Inflammatory macrophage treated with lipopolysaccharide for 4 hours (primary cell): ENCODE data around the gene DPP10.
"Not testable (repeated sequence)": the region's sequence is repeated elsewhere in the genome, so short reads cannot be mapped to it uniquely, and the experiment has no call there.

Experiments
- DNase-seq: peaks from one replicate; pipeline ENCODE4 v3.0.0-alpha.2; 2020

DPP10 gene

GRCh38 chr2:114442510-114442909 is at the start of gene DPP10:
DPP10 (plus strand) TSS chr2:114442641.
- DNase-seq = no peak

- no peak for DNase-seq
Measured at GRCh38 chr2:114400890-114401289, 41.6 kb upstream of the DPP10 start.

GRCh38 chr2:114405247-114406116 is 37.0 kb upstream of the DPP10 start:
- no peak for DNase-seq

- no peak for DNase-seq
Measured at GRCh38 chr2:114406347-114406746, 36.1 kb upstream of the DPP10 start.

GRCh38 chr2:114407353-114407752 is 35.1 kb upstream of the DPP10 start:
- not testable (repeated sequence) for DNase-seq

GRCh38 chr2:114421781-114422180 is 20.7 kb upstream of the DPP10 start:
- no peak for DNase-seq

DNA sequence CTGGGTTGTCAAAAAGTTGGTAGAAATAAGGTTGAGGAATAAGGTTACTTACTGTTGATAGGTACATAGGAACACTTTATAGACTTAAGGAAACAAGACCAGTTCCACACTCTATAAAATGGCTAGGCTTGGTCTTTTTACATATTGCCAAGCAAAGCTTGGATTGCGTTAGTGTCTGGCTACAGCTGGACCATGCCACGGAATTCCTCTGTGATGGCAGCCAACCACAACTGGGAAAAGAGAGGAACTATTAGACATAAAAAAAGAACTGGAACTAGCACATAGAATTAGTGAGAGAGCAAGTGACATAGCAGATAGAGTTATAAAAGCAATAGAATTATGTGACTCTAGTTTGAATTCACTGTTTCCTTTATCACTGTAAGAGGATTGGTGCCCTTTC is 17.7 kb upstream of the DPP10 start:
- no peak for DNase-seq

- DNase-seq = no peak
Measured at GRCh38 chr2:114426756-114427155, 15.7 kb upstream of the DPP10 start.

GRCh38 chr2:114436329-114436728 is 6.1 kb upstream of the DPP10 start:
- DNase-seq = no peak

DNA sequence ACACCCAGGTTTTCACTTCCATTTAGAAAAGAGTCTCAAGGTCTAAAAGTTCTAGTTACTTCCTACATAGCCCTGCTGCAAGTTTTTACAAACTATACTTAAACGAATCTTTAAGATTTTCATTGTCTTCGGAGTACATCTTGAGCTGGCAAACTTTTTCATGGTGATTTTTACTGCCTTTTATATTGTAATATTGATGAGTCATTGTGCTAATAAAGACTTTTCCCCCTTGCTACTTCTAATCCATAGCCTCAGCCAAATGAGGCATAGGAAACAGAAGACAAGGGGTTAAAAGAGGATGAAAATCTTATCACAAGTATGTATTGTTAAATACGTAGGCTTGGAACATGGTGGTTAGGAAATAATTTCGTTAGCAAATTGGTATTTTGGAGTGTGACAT is 4.1 kb downstream of the DPP10 start:
- DNase-seq = no peak

- no peak for DNase-seq
Measured at GRCh38 chr2:114450639-114451038, 8.2 kb downstream of the DPP10 start.

GRCh38 chr2:114456566-114456965 is 14.1 kb downstream of the DPP10 start:
- no peak for DNase-seq

DNA sequence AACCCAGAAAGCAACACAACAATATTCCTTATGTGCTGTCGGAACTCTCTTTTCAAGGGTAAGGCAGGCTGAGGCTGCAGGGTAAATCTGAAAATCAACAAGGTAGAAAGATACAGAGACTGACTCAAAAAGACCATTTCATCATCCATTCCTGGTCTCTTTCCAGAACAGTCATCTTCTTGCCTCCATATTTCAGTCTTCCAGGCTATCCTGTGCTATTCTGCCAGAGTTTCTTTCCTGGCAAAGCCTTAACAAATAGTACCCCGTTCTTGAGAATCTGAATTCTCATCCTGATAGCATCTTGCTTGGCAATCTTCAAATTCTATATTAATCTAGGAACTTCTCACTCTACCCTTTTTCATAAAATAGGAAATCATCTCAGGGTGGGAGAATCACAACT is 15.5 kb downstream of the DPP10 start:
- no peak for DNase-seq

GRCh38 chr2:114461116-114461515 is 18.7 kb downstream of the DPP10 start:
- no peak for DNase-seq

- DNase-seq = no peak
Measured at GRCh38 chr2:114464961-114465706, 22.7 kb downstream of the DPP10 start.

GRCh38 chr2:114468343-114468742 is 25.9 kb downstream of the DPP10 start:
- DNase-seq = no peak

DNA sequence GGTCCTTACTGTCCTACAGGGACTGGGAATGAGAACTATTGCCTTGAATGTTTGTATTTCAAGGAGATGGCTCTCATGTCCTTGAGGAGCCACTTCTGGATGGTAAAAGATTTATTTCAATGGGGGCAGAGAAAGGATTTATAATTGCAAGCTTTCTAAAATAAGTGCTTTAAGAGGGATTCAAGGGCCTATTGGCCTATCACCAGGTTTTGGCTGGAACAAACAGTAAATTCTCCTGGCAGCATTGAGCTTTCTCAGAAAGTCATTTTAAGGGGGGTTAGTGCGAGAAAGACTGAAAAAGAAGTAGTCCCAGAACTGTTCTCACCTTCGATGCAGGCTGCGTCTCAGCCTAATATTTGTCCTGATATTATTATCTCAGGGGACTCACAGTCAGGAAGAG is 29.8 kb downstream of the DPP10 start:
- no peak for DNase-seq

DNA sequence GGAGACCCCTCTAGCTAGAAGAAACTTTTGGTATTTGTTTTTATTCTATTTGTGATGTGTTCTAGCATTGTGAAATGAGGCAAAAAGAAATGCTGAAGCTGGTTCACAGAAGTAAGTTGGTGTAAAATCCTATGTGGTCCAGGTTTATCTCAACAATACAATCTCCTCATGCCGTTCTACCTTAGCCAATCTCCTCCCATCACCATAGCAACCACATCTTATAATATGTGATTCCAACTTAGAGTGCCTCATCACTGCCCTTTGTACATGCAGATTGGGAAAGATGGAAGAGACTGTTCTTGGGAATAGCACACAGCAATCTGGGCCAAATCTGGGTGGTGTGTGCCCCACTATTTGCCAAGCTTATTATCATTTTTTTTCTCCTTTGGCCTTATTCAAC is 30.3 kb downstream of the DPP10 start:
- no peak for DNase-seq

DNA sequence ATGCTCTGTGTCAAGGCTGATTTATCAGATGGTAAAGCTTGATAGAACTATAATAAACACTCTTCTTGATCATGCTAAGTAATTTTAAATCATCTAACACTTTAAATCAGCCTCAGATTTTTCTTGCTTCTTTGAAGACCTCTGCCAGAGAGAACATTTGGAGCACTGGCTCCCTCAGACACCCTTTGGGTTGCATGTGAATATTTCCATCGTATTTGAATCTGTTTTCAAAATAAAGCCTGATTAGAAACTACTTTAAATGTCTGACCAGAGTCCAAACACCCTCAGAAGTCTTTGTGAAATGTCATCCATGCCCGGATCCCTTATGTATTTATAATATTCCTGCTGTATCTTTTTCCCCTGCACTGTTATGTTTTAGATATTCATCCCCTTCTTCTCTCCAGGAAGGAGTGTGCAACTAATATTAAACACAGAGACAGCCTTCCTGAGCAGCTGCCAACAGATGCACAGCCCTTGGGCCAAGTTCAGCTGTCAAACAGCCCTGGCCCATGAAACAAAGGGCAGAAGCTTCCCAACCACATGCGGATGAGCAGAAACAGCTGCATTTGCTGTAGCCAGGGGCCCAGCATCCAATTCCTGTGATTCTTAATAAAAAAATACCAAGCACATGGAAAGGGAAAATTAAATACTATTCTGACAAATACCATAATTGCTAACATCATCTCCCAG is 46.5 kb downstream of the DPP10 start:
- DNase-seq = no peak

DNA sequence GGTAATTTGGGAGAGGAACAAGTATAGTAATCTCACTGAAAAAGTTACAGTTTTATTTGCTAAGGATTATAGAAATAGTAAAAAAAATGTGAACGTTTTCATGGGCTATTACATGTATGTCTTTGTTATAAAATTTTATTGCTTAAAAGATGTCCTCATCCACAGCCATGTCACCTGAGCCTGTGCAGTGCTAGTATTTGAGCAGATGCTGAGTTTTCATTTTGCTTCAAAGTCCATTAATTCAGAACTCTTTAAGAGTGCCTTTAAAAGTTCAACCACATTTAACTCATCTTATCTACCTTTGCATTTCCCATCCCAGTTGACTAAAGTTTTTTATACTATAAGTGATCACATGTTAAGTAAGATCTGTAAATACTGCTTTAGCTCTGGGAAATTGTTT is 52.6 kb downstream of the DPP10 start:
- DNase-seq = no peak

DNA sequence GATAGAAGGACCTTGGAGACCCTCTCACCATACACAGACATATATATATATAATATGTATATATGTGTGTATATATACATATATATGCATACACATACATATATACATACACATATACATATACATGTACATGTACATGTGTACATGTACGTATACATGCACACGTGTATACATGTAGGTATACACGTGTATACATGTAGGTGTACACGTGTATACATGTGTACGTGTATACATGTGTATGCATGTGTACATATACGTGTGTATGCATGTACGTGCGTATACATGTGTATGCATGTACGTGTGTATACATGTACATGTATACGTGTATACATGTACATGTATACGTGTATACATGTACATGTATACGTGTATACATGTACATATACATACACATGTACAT is 54.5 kb downstream of the DPP10 start:
- no peak for DNase-seq

- no peak for DNase-seq
Measured at GRCh38 chr2:114499101-114499500, 56.7 kb downstream of the DPP10 start.

GRCh38 chr2:114507744-114508143 is 65.3 kb downstream of the DPP10 start:
- no peak for DNase-seq

GRCh38 chr2:114515882-114516281 is 73.4 kb downstream of the DPP10 start:
- DNase-seq = no peak
